ENCODE results near the gene CD83. TPM values are rescaled to one million over a fixed set of nuclear protein-coding genes. Genes with fewer than 3 reads are reported as not detected.
"Not testable (repeated sequence)": the region's sequence is repeated elsewhere in the genome, so short reads cannot be mapped to it uniquely, and the experiment has no call there.

CD83 gene, protein sequence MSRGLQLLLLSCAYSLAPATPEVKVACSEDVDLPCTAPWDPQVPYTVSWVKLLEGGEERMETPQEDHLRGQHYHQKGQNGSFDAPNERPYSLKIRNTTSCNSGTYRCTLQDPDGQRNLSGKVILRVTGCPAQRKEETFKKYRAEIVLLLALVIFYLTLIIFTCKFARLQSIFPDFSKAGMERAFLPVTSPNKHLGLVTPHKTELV
- 2.9 and 5.3 TPM in 2 replicates for total RNA-seq

- peak; percentile 59 for DNase-seq
Observed at GRCh38 chr6:14117158-14118090, at the start of gene CD83. Gene CD83 (plus strand): TSS chr6:14117772. CDS start chr6:14117812, 40 bp downstream.

GRCh38 chr6:14068133-14068532, 49.4 kb upstream of the CD83 start:
- peak; percentile 63 for DNase-seq

- no peak for DNase-seq
Observed at GRCh38 chr6:14068623-14069022, 48.9 kb upstream of the CD83 start.

DNA sequence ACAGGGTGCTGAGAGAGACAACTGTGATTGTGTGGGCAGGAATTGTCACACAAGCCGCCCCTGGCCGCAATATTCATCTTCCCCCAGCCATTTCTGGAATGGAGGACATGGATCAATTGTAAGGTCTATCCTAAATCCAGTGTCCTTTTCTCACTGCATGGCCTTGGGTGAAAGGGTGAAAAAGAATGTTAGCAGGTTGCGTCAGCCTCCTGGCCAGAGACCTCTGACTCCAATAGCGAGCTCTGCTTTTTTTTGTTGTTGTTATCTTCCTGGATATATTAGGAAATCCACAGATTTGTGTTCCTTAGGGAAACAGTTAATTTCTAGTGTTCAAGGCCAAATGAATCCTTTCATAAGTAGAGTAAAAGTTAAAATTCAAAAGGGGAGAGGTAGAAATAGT, 47.1 kb upstream of the CD83 start:
- no peak for DNase-seq

GRCh38 chr6:14072084-14072483, 45.5 kb upstream of the CD83 start:
- DNase-seq = no peak

DNA sequence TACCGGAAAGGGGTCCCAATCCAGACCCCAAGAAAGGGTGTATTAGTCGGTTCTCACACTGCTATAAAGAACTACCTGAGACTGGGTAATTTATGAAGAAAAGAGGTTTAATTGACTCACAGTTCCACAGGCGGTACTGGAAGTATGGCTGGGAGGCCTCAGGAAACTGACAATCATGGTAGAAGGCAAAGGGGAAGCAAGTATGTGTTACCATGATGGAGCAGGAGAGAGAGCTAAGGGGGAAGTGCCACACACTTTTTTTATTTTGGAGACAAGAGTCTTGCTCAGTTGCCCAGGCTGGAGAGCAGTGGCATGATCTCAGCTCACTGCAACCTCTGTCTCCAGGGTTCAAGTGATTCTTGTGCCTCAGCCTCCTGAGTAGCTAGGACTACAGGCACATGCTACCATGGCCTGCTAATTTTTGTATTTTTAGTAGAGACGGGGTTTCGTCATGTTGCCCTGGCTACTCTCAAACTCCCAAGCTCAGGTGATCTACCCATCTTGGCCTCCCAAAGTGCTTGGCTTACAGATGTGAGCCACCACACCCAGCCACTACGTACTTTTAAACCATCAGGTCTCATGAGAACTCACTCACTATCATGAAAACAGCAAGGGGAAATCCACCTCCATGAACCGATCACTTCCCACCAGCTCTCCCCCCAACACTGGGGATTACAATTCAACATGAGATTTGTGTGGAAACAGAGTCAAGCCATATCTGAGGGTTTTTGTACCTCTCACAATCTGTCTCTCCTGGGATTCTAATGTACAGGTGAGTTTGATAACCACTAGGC, 43.8 kb upstream of the CD83 start:
- DNase-seq = not testable (repeated sequence)

DNA sequence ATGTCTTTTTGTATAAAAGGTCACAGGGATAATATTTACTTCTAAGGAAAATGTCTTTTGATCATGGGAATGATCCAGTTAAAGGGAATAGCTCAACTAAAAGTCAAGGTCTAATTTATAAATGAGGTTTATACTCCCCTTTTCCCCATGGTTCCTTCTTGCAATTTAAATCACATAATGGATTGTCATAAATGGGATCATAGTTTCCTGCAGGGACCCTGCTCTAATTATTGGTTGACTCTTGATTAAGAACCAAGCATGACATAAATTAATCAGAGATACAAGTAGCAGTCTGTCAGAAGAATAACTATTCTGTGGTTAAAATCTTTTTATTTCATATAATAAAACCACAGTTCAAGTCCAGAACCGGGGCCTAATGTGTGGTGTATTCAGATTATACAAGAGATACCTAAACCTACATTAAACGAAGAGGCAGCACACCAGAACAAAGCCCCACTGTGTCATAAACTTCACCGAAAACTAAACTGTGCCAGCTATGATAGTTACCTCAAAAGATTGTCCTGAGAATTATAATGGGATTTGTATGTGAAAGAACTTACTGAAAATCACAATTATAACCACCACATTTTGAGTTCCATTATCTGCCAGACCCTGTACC, 43.0 kb upstream of the CD83 start:
- DNase-seq = no peak

GRCh38 chr6:14075095-14075503, 42.5 kb upstream of the CD83 start:
- peak; percentile 55 for DNase-seq

- DNase-seq = no peak
Observed at GRCh38 chr6:14077193-14077867, 40.2 kb upstream of the CD83 start.

DNA sequence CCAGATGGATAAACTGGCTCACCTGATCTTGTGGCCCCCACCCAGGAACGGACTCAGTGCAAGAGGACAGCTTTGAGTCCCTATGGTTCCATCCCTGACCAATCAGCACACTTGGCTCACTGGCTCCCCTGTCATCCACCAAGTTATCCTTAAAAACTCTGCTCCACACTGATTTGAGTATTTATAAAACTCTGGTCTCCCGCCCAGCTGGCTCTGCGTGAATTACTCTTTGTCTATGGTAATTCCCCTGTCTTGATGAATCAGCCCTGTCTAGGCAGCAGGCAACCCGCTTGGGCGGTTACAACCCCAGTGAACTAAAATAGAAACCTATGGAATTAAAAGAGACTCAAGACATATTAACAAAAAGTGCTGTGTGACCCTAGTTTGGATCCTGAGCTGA, 38.1 kb upstream of the CD83 start:
- DNase-seq = no peak

- DNase-seq = no peak
Observed at GRCh38 chr6:14079971-14080370, 37.6 kb upstream of the CD83 start.

DNA sequence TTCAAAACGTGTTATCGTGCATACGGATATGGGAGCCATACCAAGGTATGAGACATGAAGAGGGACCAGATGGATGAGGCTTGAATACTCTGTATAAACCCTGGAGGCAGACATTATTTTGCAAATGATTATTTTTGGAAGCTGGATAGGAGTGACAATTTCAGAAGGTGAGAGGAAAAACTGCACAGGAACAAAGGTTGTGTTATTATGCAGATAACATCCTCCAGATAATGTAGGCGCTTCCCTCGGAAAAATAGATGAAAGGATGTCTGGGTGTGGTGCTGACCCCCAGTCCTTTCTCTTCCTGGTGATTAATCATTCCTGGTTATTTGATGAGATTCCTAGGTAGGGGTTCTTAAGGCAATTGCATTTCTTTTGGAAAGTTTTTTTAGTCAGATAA, 36.4 kb upstream of the CD83 start:
- no peak for DNase-seq

DNA sequence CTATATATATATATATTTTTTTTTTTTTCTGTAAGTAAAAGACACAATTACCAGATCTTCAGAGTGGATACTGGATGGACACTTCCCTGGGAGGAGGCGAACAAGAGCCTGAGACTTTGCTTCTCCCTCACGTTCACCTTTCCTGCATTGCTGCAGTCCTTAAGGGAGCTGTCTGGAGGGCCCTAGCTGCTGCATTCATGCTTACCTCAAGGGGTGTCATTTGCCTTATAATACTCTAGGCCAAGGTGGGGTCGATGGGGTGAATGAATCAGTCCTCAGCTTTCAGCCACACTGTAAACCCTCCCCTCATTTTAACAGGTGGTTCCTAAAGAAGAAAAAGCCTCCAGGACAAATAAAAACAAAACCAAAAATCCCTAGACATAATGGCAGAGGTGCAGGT, 34.8 kb upstream of the CD83 start:
- no peak for DNase-seq

DNA sequence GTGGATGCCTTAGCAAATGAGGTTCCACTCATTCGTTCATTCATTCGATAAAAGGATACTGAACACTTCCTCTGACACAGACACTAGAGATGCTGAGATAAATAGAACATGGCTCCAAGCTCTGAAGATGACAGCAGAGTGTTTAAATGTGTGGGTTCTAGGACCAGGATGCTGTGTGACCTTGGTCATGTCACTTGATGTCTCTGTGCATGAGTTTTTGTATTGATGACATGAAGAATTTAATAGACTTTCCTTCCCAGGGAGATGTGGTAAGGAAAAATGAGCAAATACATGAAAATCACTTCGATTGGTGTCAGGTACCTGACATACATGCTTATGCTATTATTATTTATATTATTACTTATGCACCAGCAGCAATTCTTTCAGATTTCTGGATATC, 34.3 kb upstream of the CD83 start:
- no peak for DNase-seq

DNA sequence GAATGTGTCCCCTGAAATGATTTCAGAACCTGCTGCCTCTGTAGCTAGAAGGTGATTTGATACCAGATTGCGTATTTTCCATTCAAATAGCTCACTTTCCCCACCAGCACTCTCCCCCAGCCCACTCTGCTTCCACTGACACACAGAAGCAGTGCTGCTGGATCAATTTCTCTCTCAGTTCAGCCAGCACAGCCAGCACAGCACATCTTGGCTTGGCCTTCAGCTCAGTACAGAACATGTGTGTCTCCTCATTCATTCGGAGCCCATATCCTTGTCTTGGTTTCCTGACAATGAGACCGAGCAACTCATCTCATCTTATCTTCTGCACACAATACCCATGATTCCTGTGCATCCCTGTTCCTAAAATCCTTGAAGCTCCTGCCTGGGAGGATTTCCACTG, 33.8 kb upstream of the CD83 start:
- no peak for DNase-seq

GRCh38 chr6:14084388-14084787, 33.2 kb upstream of the CD83 start:
- DNase-seq = no peak

GRCh38 chr6:14085176-14085787, 32.3 kb upstream of the CD83 start:
- no peak for DNase-seq

- no peak for DNase-seq
Observed at GRCh38 chr6:14086701-14087100, 30.9 kb upstream of the CD83 start.

DNA sequence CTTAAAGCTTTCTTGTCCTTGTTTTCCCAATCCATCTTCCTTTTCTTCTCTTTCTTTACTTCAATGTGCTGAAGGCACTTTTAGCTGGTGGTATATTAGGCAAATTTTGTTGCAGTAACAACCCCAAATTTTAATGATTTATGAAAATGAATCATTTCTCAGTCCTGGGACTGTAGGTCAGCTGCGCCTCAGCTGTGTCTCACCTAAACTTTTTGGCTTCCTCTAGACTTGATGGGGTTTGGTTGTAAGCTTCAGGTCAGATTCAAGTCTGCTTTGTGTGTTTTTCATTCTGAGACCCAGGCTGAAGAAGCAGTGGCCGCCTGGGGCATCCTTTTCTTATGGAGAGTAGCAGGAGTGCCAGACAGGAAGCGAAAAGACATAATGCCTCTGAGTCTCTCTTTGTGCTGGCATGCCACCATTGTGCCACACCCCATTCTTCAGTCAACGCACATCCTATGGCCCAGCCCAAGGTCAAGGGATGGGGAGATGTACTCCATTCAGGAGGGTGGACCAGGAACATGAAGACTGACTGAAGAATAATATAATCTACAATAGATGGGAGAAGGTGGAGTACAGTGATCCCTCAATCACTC, 28.9 kb upstream of the CD83 start:
- no peak for DNase-seq

DNA sequence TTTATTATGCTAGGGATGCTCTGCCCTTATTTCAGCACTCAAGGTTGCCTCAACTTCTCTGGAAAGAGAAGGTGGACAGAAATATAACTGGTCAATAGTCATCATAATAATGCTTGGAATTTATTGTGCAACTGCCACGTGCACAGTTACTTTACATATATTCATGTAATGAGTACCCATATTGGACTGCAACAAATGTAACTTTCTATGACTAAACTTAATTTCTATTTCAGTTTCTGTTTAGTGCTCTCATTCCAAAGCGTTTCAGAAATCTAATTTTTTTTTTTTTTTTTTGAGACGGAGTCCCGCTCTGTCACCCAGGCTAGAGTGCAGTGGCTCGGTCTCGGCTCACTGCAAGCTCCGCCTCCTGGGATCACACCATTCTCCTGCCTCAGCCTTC, 28.3 kb upstream of the CD83 start:
- DNase-seq = no peak

DNA sequence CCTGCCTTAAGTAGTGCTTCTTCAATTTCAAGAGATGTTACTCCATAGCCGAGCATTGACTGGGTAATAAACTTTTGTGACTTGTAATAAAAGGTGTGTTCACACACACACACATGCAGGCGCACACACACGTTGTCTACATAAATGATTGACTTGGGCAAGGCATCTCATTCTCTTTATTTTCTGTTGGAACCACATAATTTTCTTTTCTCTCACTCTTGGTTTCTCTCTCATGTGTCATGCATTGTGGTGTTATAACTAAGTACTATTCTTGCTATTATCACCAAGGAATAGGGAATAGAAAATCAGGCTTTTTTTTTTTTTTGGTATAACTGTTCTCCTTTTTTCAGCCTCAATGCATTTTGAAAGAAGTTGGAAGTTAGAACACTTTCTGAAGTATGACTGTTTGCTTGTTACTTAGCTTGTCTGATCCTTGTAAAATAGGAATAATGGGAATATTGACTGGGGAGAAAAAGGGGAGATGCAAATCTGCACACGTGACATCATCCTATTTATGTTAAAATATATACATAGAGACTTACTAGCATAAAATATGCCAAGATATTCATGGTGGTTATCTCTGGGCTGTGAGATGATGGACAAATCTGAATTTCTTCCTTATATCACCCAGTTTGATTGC, 26.1 kb upstream of the CD83 start:
- no peak for DNase-seq

Measured in dermis blood vessel endothelial cell (primary cell).